Upper lobe of left lung (tissue), 4 donors: ENCODE data around the gene ARFGAP2.

Experiments used
- CTCF ChIP-seq, 6 experiments: fragments of 450-650 bp in 4 of 6; fragments of 200-600 bp in 2 of 6; sonication (generic) in 2 of 6; IDR thresholded peaks; one replicate each; pipeline ENCODE4 v1.5.1; 2016 to 2019; ENCODE audit warnings: antibody characterized with exemption in 6 of 6
- EP300 ChIP-seq, 4 donors: sonication (generic); formaldehyde crosslinking; IDR thresholded peaks; one replicate each; pipeline ENCODE4 v1.5.1; 2017; ENCODE audit warnings: antibody characterized with exemption in 4 of 4, control low read depth in 2 of 4
- POLR2A ChIP-seq, 4 donors: fragments of 450-650 bp; IDR thresholded peaks; one replicate each; pipeline ENCODE4 v1.5.1; 2016 to 2017; ENCODE audit warnings: antibody characterized with exemption in 4 of 4, mild to moderate bottlenecking in 2 of 4
- POLR2AphosphoS5 ChIP-seq, 2 donors: sonication (generic); formaldehyde crosslinking; IDR thresholded peaks; one replicate each; pipeline ENCODE4 v1.5.1; 2017; ENCODE audit warnings: antibody characterized with exemption in 2 of 2

GRCh38 chr11:47165253-47165840 lies 11.3 kb downstream of the ARFGAP2 start:
- no peak for TF ChIP-seq POLR2A (IDR thresholded peaks at IDR 0.05)
- no peak for TF ChIP-seq CTCF (IDR thresholded peaks at IDR 0.05)
- TF ChIP-seq EP300 (IDR thresholded peaks at IDR 0.05), result no peak
- no peak for TF ChIP-seq POLR2AphosphoS5 (IDR thresholded peaks at IDR 0.05)
